Measurements from ENCODE around the gene RSRC1.
A peak's percentile ranks its signal among the peaks of the same experiment; 100 is the strongest.
"Not testable (repeated sequence)": the region's sequence is repeated elsewhere in the genome, so short reads cannot be mapped to it uniquely, and the experiment has no call there.

Gene RSRC1

GRCh38 chr3:158109804-158110657, at the start of gene RSRC1:
RSRC1 (plus strand) TSS chr3:158110089; CDS start chr3:158122105, 12,016 bp downstream.
- DNase-seq, result peak; percentile 92

- not testable (repeated sequence) for DNase-seq
Measured at GRCh38 chr3:158065574-158065973, 44.3 kb upstream of the RSRC1 start.

- no peak for DNase-seq
Measured at GRCh38 chr3:158072790-158073189, 37.1 kb upstream of the RSRC1 start.

GRCh38 chr3:158074591-158074990, 35.3 kb upstream of the RSRC1 start:
- no peak for DNase-seq

- no peak for DNase-seq
Measured at GRCh38 chr3:158079599-158079998, 30.3 kb upstream of the RSRC1 start.

- DNase-seq, result no peak
Measured at GRCh38 chr3:158084651-158085050, 25.2 kb upstream of the RSRC1 start.

- DNase-seq, result no peak
Measured at GRCh38 chr3:158085358-158085757, 24.5 kb upstream of the RSRC1 start.

GRCh38 chr3:158085931-158086330, 24.0 kb upstream of the RSRC1 start:
- no peak for DNase-seq

- DNase-seq, result no peak
Measured at GRCh38 chr3:158086361-158086760, 23.5 kb upstream of the RSRC1 start.

- DNase-seq, result no peak
Measured at GRCh38 chr3:158086776-158087175, 23.1 kb upstream of the RSRC1 start.

GRCh38 chr3:158091531-158091930, 18.4 kb upstream of the RSRC1 start:
- DNase-seq, result peak; percentile 24

GRCh38 chr3:158093526-158093925, 16.4 kb upstream of the RSRC1 start:
- no peak for DNase-seq

- DNase-seq, result peak; percentile 41
Measured at GRCh38 chr3:158094235-158095110, 15.4 kb upstream of the RSRC1 start.

GRCh38 chr3:158095111-158095813, 14.6 kb upstream of the RSRC1 start:
- DNase-seq, result peak; percentile 51

- DNase-seq, result no peak
Measured at GRCh38 chr3:158095814-158096704, 13.8 kb upstream of the RSRC1 start.

GRCh38 chr3:158097081-158097592, 12.8 kb upstream of the RSRC1 start:
- no peak for DNase-seq

- DNase-seq, result peak; percentile 67
Measured at GRCh38 chr3:158097593-158098308, 12.1 kb upstream of the RSRC1 start.

GRCh38 chr3:158098309-158098639, 11.6 kb upstream of the RSRC1 start:
- no peak for DNase-seq

GRCh38 chr3:158098834-158099424, 11.0 kb upstream of the RSRC1 start:
- DNase-seq, result no peak

- DNase-seq, result no peak
Measured at GRCh38 chr3:158100681-158101080, 9.2 kb upstream of the RSRC1 start.

Measured in right hindlimb (tissue), 1 donor.